Fibroblast of lung (primary cell): ENCODE measurements around the gene HECW1.
"Not testable (repeated sequence)": the region's sequence is repeated elsewhere in the genome, so short reads cannot be mapped to it uniquely, and the experiment has no call there.

Source experiments
- EZH2 ChIP-seq: IDR thresholded peaks from 2 replicates; pipeline ENCODE4 v1.5.1; 2012; ENCODE audit warnings: low read length, control low read depth, mild to moderate bottlenecking; ENCODE audit errors: missing control alignments
- TF ChIP-seq, protein P1 (sequence below), 2 donors: IDR thresholded peaks in 1 of 2; conservative IDR thresholded peaks in 1 of 2; 1 replicate in 1 of 2; 2 replicates in 1 of 2; pipeline ENCODE4 v1.5.1; 2011 to 2012; ENCODE audit warnings: low read length in 2 of 2, control low read depth in 1 of 2, inconsistent platforms in 1 of 2, low read depth in 1 of 2, mild to moderate bottlenecking in 1 of 2

DNA sequence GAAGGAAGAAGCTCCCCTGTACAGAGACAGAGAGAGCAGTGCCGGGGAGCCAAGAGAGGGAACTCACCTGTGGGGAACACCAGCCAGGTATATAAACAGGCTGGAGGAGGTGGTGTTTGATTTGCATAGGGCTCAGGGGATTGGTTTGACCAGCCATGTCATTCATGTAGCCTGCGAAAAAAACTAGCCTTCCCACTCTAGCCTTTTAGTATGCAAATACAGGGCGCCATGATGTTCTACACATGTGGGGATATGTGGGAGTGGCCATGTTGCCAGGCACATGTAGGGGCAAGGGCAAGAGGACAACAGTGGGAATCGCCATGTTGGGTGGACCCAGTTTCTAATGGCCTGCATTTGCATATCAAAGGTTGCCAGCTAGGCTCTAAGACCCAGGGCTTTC, 106.5 kb downstream of the HECW1 start:
- TF ChIP-seq, protein P1, sequence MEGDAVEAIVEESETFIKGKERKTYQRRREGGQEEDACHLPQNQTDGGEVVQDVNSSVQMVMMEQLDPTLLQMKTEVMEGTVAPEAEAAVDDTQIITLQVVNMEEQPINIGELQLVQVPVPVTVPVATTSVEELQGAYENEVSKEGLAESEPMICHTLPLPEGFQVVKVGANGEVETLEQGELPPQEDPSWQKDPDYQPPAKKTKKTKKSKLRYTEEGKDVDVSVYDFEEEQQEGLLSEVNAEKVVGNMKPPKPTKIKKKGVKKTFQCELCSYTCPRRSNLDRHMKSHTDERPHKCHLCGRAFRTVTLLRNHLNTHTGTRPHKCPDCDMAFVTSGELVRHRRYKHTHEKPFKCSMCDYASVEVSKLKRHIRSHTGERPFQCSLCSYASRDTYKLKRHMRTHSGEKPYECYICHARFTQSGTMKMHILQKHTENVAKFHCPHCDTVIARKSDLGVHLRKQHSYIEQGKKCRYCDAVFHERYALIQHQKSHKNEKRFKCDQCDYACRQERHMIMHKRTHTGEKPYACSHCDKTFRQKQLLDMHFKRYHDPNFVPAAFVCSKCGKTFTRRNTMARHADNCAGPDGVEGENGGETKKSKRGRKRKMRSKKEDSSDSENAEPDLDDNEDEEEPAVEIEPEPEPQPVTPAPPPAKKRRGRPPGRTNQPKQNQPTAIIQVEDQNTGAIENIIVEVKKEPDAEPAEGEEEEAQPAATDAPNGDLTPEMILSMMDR (conservative IDR thresholded peaks at IDR 0.05 in 1 of 2, IDR thresholded peaks at IDR 0.05 in 1 of 2; ENCODE audit: low read depth in 1 of 2, low read length in 2 of 2): not testable (repeated sequence)
- TF ChIP-seq EZH2: not testable (repeated sequence)
